Measurements from ENCODE around the gene CALHM6. TPM values are rescaled to one million over a fixed set of nuclear protein-coding genes. Genes with fewer than 3 reads are reported as not detected.

Gene CALHM6
- total and polyA plus RNA-seq, 12 donors, result 1.1 to 55.3 (median 6.5) TPM

DNA sequence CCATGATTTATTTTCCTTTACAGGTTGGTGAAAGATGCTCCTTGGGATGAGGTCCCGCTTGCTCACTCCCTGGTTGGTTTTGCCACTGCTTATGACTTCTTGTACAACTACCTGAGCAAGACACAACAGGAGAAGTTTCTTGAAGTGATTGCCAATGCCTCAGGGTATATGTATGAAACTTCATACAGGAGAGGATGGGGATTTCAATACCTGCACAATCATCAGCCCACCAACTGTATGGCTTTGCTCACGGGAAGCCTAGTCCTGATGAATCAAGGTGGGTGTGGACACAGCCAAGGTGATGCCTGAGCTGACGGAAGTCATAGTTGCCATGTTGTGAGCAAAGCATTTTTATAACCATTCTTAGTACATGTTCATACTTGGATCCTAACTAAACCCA lies 34.6 kb upstream of the CALHM6 start:
- 92 to 98% (median 95%) methylated on average over 3 of the region's 3 CpGs for WGBS, 4 donors

DNA sequence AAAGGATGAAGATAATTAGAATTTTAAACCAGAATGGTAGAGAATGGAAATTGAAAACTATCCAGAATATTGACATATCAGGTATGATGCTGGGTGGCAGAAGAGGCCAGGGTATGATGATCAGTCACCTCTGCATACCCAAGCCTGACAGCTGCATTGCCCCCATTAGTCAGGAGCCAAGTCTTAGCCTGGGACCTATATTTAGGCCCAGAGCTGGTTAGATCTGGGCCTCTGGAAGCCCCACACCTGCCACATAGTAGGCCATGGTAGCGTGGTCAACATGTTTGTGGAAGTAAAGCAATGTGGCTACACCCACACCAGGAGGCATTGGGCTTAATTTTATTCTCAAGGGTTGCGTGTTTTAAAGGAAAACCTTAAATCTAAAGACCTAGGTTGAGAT lies 32.1 kb upstream of the CALHM6 start:
- no peaks in the 10 kb centered on the region for H3K9me3 ChIP-seq (replicated peaks in 1 of 3)
- peaks cover 0 to 27% of the 10 kb centered on the region in 2 donors for H3K36me3 ChIP-seq (replicated peaks in 1 of 2)
- 95 to 100% (median 98%) methylated on average over 2 of the region's 2 CpGs for WGBS, 4 donors
- no peaks in the 10 kb centered on the region for H3K27me3 ChIP-seq
- H3K27ac ChIP-seq, result no peak overlapping the region
- no peak for DNase-seq
- H3K4me1 ChIP-seq (replicated peaks in 1 of 2), result no peaks in the 10 kb centered on the region
- TF ChIP-seq, protein P1, sequence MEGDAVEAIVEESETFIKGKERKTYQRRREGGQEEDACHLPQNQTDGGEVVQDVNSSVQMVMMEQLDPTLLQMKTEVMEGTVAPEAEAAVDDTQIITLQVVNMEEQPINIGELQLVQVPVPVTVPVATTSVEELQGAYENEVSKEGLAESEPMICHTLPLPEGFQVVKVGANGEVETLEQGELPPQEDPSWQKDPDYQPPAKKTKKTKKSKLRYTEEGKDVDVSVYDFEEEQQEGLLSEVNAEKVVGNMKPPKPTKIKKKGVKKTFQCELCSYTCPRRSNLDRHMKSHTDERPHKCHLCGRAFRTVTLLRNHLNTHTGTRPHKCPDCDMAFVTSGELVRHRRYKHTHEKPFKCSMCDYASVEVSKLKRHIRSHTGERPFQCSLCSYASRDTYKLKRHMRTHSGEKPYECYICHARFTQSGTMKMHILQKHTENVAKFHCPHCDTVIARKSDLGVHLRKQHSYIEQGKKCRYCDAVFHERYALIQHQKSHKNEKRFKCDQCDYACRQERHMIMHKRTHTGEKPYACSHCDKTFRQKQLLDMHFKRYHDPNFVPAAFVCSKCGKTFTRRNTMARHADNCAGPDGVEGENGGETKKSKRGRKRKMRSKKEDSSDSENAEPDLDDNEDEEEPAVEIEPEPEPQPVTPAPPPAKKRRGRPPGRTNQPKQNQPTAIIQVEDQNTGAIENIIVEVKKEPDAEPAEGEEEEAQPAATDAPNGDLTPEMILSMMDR (IDR thresholded peaks at IDR 0.05), result no peak
- no peak for TF ChIP-seq POLR2A (IDR thresholded peaks at IDR 0.05)
- no peak overlapping the region for H3K4me3 ChIP-seq
- intact Hi-C loops (cut with DNase I), result no loop called here

More for the DNA sequence above, 34.6 kb upstream of the CALHM6 start:
- Histone ChIP-seq H3K36me3 (replicated peaks in 1 of 2) (peaks cover 0 to 16% of the 10 kb centered on the region in 2 donors), H3K27me3 (no peaks in the 10 kb centered on the region), H3K9me3 (replicated peaks in 1 of 3) (no peaks in the 10 kb centered on the region), H3K4me3 (no peak overlapping the region), H3K4me1 (replicated peaks in 1 of 2) (no peaks in the 10 kb centered on the region), H3K27ac (no peak overlapping the region)
- TF ChIP-seq, protein P1 (IDR thresholded peaks at IDR 0.05), result no peak
- TF ChIP-seq POLR2A (IDR thresholded peaks at IDR 0.05), result no peak
- intact Hi-C loops (cut with DNase I), result no loop called here
- no peak for DNase-seq

DNA sequence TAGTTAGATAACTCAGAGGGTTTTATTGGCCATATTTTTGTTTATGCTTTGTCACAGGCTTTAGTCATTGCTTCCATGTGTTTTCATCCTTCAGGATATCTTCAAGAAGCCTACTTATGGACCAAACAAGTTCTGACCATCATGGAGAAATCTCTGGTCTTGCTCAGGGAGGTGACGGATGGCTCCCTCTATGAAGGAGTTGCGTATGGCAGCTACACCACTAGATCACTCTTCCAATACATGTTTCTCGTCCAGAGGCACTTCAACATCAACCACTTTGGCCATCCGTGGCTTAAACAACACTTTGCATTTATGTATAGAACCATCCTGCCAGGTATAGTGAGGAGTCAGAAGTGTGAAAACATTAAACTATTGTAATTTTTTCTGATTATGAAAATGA lies 30.3 kb upstream of the CALHM6 start:
- H3K4me1 ChIP-seq (replicated peaks in 1 of 2), result no peaks in the 10 kb centered on the region
- peaks cover 0 to 24% of the 10 kb centered on the region in 2 donors for H3K36me3 ChIP-seq (replicated peaks in 1 of 2)
- 92 to 96% (median 95%) methylated on average over 4 of the region's 4 CpGs for WGBS, 4 donors
- H3K9me3 ChIP-seq (replicated peaks in 1 of 3), result no peaks in the 10 kb centered on the region
- no peak overlapping the region for H3K27ac ChIP-seq
- intact Hi-C loops (cut with DNase I), result no loop called here
- H3K4me3 ChIP-seq, result no peak overlapping the region
- no peak for TF ChIP-seq POLR2A (IDR thresholded peaks at IDR 0.05)
- TF ChIP-seq, protein P1 (IDR thresholded peaks at IDR 0.05), result no peak
- H3K27me3 ChIP-seq, result no peaks in the 10 kb centered on the region
- DNase-seq, result no peak

DNA sequence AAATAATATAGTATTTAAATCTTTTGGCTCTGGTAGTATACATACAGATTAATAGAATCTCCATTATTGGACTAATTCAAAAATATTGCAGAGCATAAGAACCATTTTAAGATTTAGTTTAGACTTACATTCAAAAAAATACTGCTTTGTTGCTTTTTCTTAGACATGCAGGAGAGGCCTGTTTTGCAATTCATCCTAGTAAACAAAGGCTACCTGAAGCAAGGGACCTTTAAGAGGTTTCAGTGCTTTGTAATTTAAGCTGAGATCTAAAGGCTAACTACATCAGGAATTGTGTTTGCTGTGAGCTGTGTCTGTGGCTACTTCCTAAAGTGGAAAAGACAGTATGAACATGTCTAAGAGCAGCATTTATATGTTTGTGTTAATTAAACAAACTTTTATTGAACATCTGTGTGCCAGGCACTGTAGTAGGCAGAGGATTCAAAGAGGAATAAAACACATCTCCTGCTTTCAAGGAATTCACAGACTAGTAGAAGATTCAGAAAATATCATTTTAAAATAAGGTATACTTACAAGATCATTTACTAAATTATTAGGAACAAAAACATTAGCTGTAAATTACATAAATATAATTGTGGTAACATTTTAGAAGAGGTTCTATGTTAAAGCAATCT lies 29.1 kb upstream of the CALHM6 start:
- Histone ChIP-seq H3K27me3 (no peaks in the 10 kb centered on the region), H3K27ac (no peak overlapping the region), H3K4me3 (no peak overlapping the region), H3K36me3 (replicated peaks in 1 of 2) (peaks cover 0 to 25% of the 10 kb centered on the region in 2 donors), H3K4me1 (replicated peaks in 1 of 2) (no peaks in the 10 kb centered on the region), H3K9me3 (replicated peaks in 1 of 3) (no peaks in the 10 kb centered on the region)
- intact Hi-C loops (cut with DNase I), result no loop called here
- DNase-seq, result no peak
- no peak for TF ChIP-seq POLR2A (IDR thresholded peaks at IDR 0.05)
- TF ChIP-seq, protein P1 (IDR thresholded peaks at IDR 0.05), result no peak
